Anterior cingulate cortex (tissue), 58 donors: ENCODE measurements around the gene DNAH9.
"Not testable (repeated sequence)": the region's sequence is repeated elsewhere in the genome, so short reads cannot be mapped to it uniquely, and the experiment has no call there.

Source experiments
- DNase-seq, 58 donors: peaks; one replicate each; lab custom pipeline; 2025; lab: John Stamatoyannopoulos, UW

Gene DNAH9

GRCh38 chr17:11949571-11949970 is 351.3 kb downstream of the DNAH9 start:
- not testable (repeated sequence) for DNase-seq

- no peak for DNase-seq
Measured at GRCh38 chr17:11950771-11951519, 352.7 kb downstream of the DNAH9 start.

- DNase-seq, result no peak
Measured at GRCh38 chr17:11952610-11953009, 354.3 kb downstream of the DNAH9 start.

- no peak for DNase-seq
Measured at GRCh38 chr17:11953924-11954323, 355.7 kb downstream of the DNAH9 start.

GRCh38 chr17:11954936-11955335 is 356.7 kb downstream of the DNAH9 start:
- DNase-seq, result no peak

- no peak for DNase-seq
Measured at GRCh38 chr17:11969565-11969964, 371.3 kb downstream of the DNAH9 start.

- DNase-seq, result not testable (repeated sequence)
Measured at GRCh38 chr17:11972741-11973140, 374.5 kb downstream of the DNAH9 start.

- no peak for DNase-seq
Measured at GRCh38 chr17:11979795-11980194, 381.5 kb downstream of the DNAH9 start.

GRCh38 chr17:11980813-11981212 is 382.5 kb downstream of the DNAH9 start:
- no peak for DNase-seq

- DNase-seq, result no peak
Measured at GRCh38 chr17:11981862-11982261, 383.6 kb downstream of the DNAH9 start.

- no peak for DNase-seq
Measured at GRCh38 chr17:11986179-11986941, 388.1 kb downstream of the DNAH9 start.

GRCh38 chr17:11986942-11987329 is 388.7 kb downstream of the DNAH9 start:
- peak in 4 of 58 donors; percentile 3 to 45 (median 18) for DNase-seq

GRCh38 chr17:11990363-11990983 is 392.2 kb downstream of the DNAH9 start:
- no peak for DNase-seq

- DNase-seq, result no peak
Measured at GRCh38 chr17:11991461-11991860, 393.2 kb downstream of the DNAH9 start.

GRCh38 chr17:11996722-11997146 is 398.5 kb downstream of the DNAH9 start:
- DNase-seq, result peak in 32 of 58 donors; percentile 23 to 77 (median 60)

- peak; percentile 58 to 97 (median 92) for DNase-seq
Measured at GRCh38 chr17:11997147-11997971, 399.1 kb downstream of the DNAH9 start, which contains the start of gene ZNF18. Gene ZNF18 (minus strand): TSS chr17:11997475. CDS start chr17:11992829, 4,646 bp downstream.

GRCh38 chr17:11997972-11998233 is 399.6 kb downstream of the DNAH9 start:
- peak in 1 of 58 donors; percentile 19 for DNase-seq

GRCh38 chr17:11999696-12000095 is 401.4 kb downstream of the DNAH9 start:
- no peak for DNase-seq

GRCh38 chr17:12007466-12007865 is 409.2 kb downstream of the DNAH9 start:
- no peak for DNase-seq
